Measurements from ENCODE around the gene ATP6AP1. TPM values are rescaled to one million over a fixed set of nuclear protein-coding genes. Genes with fewer than 3 reads are reported as not detected.

ATP6AP1 gene
- polyA plus RNA-seq, 1 experiment = 65.0 TPM

GRCh38 chrX:154482786-154483185 lies 54.3 kb downstream of the ATP6AP1 start:
- CTCF ChIA-PET = no interaction called here
- POLR2A ChIA-PET = interaction anchor here (1.5 kb wide), 1 partner anchor 8 kb away, joined by 4 read pairs; the partner anchor contains the start of gene SLC10A3
- no peaks in the 10 kb centered on the region for H3K27me3 ChIP-seq (ENCODE audit: control insufficient read depth, insufficient read depth, low read length)
- TF ChIP-seq CTCF (IDR thresholded peaks at IDR 0.05; ENCODE audit: low read depth, low read length) = no peak
- H3K9me3 ChIP-seq (ENCODE audit: control insufficient read depth, insufficient read depth, low read length) = peaks cover 6% of the 10 kb centered on the region; the same call in 1 of the 2 replicates
- no peak overlapping the region for H3K27ac ChIP-seq (ENCODE audit: low read depth, low read length)
- no peak overlapping the region for H3K4me3 ChIP-seq (ENCODE audit: low read depth, low read length)
- DNase-seq (ENCODE audit: low read depth, low spot score) = no peak

- Histone ChIP-seq H3K9me3 (ENCODE audit: control insufficient read depth, insufficient read depth, low read length) (peaks cover 6% of the 10 kb centered on the region; the same call in 1 of the 2 replicates), H3K27me3 (ENCODE audit: control insufficient read depth, insufficient read depth, low read length) (no peaks in the 10 kb centered on the region), H3K4me3 (ENCODE audit: low read depth, low read length) (no peak overlapping the region), H3K27ac (ENCODE audit: low read depth, low read length) (no peak overlapping the region)
- ChIA-PET POLR2A (no interaction called here), CTCF (no interaction called here)
- no peak for DNase-seq (ENCODE audit: low read depth, low spot score)
- no peak for TF ChIP-seq CTCF (IDR thresholded peaks at IDR 0.05; ENCODE audit: low read depth, low read length)
Measured at GRCh38 chrX:154483325-154483724, 54.8 kb downstream of the ATP6AP1 start.

GRCh38 chrX:154484255-154485149 lies 56.0 kb downstream of the ATP6AP1 start:
- no peaks in the 10 kb centered on the region for H3K9me3 ChIP-seq (ENCODE audit: control insufficient read depth, insufficient read depth, low read length)
- H3K4me3 ChIP-seq (ENCODE audit: low read depth, low read length) = no peak overlapping the region
- no peak overlapping the region for H3K27ac ChIP-seq (ENCODE audit: low read depth, low read length)
- no peaks in the 10 kb centered on the region for H3K27me3 ChIP-seq (ENCODE audit: control insufficient read depth, insufficient read depth, low read length)
- CTCF ChIA-PET = no interaction called here
- no peak for DNase-seq (ENCODE audit: low read depth, low spot score)
- no peak for TF ChIP-seq CTCF (IDR thresholded peaks at IDR 0.05; ENCODE audit: low read depth, low read length)
- POLR2A ChIA-PET = no interaction called here

GRCh38 chrX:154485150-154486051 lies 56.9 kb downstream of the ATP6AP1 start:
- TF ChIP-seq CTCF (IDR thresholded peaks at IDR 0.05; ENCODE audit: low read depth, low read length) = no peak
- no peak overlapping the region for H3K27ac ChIP-seq (ENCODE audit: low read depth, low read length)
- no peaks in the 10 kb centered on the region for H3K27me3 ChIP-seq (ENCODE audit: control insufficient read depth, insufficient read depth, low read length)
- peak overlapping the region; percentile 64 for H3K4me3 ChIP-seq (ENCODE audit: low read depth, low read length)
- DNase-seq (ENCODE audit: low read depth, low spot score) = no peak
- POLR2A ChIA-PET = interaction anchor here (0.6 kb wide), 1 partner anchor 120 kb away, joined by 3 read pairs; no protein-coding TSS in a partner anchor
- no peaks in the 10 kb centered on the region for H3K9me3 ChIP-seq (ENCODE audit: control insufficient read depth, insufficient read depth, low read length)
- CTCF ChIA-PET = no interaction called here

All from AG04450 (cell line).